Measurements from ENCODE around the gene ZBTB16. TPM values are rescaled to one million over a fixed set of nuclear protein-coding genes. Genes with fewer than 3 reads are reported as not detected.

Gene ZBTB16
- total and polyA plus RNA-seq, 2 of the 13 experiments (the other 11 are each of a cell fraction or from before 2014, with no cell fraction given): not detected

GRCh38 chr11:114263513-114264170 lies 204.1 kb downstream of the ZBTB16 start:
- Histone ChIP-seq H3K9me3 (ENCODE audit: low read length) (no peaks in the 10 kb centered on the region), H3K27ac (ENCODE audit: extremely low read length, insufficient read depth, low read length) (no peak overlapping the region), H3K27me3 (ENCODE audit: control insufficient read depth in 1 of 2, insufficient read depth in 2 of 2, low read length in 2 of 2) (peaks cover 4 to 14% of the 10 kb centered on the region in 2 experiments; a peak in 3 of 5 replicates), H3K4me1 (ENCODE audit: insufficient read depth, low read length) (peaks cover under 1% of the 10 kb centered on the region; the same call in 1 of the 2 replicates), H2AFZ (ENCODE audit: low read length) (no peak overlapping the region), H3K36me3 (replicated peaks in 1 of 2; ENCODE audit: control insufficient read depth in 1 of 2, insufficient read depth in 2 of 2, low read length in 2 of 2) (no peaks in the 10 kb centered on the region), H3K4me2 (ENCODE audit: low read depth, low read length) (no peak overlapping the region), H3K79me2 (ENCODE audit: insufficient read depth, low read length) (no peaks in the 10 kb centered on the region), H4K20me1 (ENCODE audit: insufficient read depth, low read length) (no peaks in the 10 kb centered on the region), H3K4me3 (replicated peaks in 1 of 3; ENCODE audit: insufficient read depth in 1 of 3, low read depth in 2 of 3, low read length in 3 of 3) (no peak overlapping the region), H3K9ac (ENCODE audit: insufficient read depth, low read depth, low read length) (no peak overlapping the region)
- BruUV-seq (replicated peaks): no TSS peak
- intact Hi-C loops (cut with micrococcal nuclease; ENCODE audit: unreplicated experiment): loop anchor here (10.0 kb wide), 1 partner anchor 79 kb away; no protein-coding TSS in a partner anchor
- DNase-seq (ENCODE audit: low spot score) (no peak), ATAC-seq (no peak), FAIRE-seq (no peak)
- ChIA-PET CTCF (ENCODE audit: low intra/inter-chr PET ratio, low total read pairs) (interaction anchor here (1.6 to 4.1 kb wide), 3 partner anchors 227 to 367 kb away, joined by 7 to 46 read pairs (median 34); no protein-coding TSS in a partner anchor), POLR2A (no interaction called here)
- in situ Hi-C loops (cut with HindIII; ENCODE audit: extremely low pct_ligation_motif_present, low pct_unique_long_range_greater_than_20kb): loop anchor here (5.0 to 25.0 kb wide), 4 partner anchors 226 to 451 kb away; no protein-coding TSS in a partner anchor
- 21% methylated on average over 7 of the region's 7 CpGs for WGBS (ENCODE audit: low lambda C conversion rate)
- TF ChIP-seq, protein P1, sequence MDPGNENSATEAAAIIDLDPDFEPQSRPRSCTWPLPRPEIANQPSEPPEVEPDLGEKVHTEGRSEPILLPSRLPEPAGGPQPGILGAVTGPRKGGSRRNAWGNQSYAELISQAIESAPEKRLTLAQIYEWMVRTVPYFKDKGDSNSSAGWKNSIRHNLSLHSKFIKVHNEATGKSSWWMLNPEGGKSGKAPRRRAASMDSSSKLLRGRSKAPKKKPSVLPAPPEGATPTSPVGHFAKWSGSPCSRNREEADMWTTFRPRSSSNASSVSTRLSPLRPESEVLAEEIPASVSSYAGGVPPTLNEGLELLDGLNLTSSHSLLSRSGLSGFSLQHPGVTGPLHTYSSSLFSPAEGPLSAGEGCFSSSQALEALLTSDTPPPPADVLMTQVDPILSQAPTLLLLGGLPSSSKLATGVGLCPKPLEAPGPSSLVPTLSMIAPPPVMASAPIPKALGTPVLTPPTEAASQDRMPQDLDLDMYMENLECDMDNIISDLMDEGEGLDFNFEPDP (CRISPR knock-in tag; conservative IDR thresholded peaks at IDR 0.05): no peak
- TF ChIP-seq ZNF546 (CRISPR knock-in tag; conservative IDR thresholded peaks at IDR 0.05): no peak
- TF ChIP-seq BCL6 (CRISPR knock-in tag; IDR thresholded peaks at IDR 0.05): no peak
- TF ChIP-seq, protein P2, sequence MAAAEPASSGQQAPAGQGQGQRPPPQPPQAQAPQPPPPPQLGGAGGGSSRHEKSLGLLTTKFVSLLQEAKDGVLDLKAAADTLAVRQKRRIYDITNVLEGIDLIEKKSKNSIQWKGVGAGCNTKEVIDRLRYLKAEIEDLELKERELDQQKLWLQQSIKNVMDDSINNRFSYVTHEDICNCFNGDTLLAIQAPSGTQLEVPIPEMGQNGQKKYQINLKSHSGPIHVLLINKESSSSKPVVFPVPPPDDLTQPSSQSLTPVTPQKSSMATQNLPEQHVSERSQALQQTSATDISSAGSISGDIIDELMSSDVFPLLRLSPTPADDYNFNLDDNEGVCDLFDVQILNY (CRISPR knock-in tag; conservative IDR thresholded peaks at IDR 0.05): no peak
- TF ChIP-seq, protein P3, sequence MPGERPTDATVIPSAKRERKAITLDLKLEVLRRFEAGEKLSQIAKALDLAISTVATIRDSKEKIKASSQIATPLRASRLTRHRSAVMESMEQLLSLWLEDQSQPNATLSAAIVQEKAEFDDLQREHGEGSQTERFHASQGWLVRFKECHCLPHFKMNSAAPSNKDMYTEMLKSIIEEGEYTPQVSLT (CRISPR knock-in tag; IDR thresholded peaks at IDR 0.05; ENCODE audit: borderline replicate concordance, low read depth): no peak
- no peak for TF ChIP-seq ZNF558 (CRISPR knock-in tag; IDR thresholded peaks at IDR 0.05; ENCODE audit: borderline replicate concordance)
- no peak for TF ChIP-seq NR2F2 (IDR thresholded peaks at IDR 0.05; ENCODE audit: borderline replicate concordance, low read depth)
- TF ChIP-seq ZBTB46 (CRISPR knock-in tag; IDR thresholded peaks at IDR 0.05; ENCODE audit: borderline replicate concordance): no peak
- no peak for TF ChIP-seq PCBP1 (IDR thresholded peaks at IDR 0.05; ENCODE audit: borderline replicate concordance, low read depth, low read length)
- TF ChIP-seq, protein P4, sequence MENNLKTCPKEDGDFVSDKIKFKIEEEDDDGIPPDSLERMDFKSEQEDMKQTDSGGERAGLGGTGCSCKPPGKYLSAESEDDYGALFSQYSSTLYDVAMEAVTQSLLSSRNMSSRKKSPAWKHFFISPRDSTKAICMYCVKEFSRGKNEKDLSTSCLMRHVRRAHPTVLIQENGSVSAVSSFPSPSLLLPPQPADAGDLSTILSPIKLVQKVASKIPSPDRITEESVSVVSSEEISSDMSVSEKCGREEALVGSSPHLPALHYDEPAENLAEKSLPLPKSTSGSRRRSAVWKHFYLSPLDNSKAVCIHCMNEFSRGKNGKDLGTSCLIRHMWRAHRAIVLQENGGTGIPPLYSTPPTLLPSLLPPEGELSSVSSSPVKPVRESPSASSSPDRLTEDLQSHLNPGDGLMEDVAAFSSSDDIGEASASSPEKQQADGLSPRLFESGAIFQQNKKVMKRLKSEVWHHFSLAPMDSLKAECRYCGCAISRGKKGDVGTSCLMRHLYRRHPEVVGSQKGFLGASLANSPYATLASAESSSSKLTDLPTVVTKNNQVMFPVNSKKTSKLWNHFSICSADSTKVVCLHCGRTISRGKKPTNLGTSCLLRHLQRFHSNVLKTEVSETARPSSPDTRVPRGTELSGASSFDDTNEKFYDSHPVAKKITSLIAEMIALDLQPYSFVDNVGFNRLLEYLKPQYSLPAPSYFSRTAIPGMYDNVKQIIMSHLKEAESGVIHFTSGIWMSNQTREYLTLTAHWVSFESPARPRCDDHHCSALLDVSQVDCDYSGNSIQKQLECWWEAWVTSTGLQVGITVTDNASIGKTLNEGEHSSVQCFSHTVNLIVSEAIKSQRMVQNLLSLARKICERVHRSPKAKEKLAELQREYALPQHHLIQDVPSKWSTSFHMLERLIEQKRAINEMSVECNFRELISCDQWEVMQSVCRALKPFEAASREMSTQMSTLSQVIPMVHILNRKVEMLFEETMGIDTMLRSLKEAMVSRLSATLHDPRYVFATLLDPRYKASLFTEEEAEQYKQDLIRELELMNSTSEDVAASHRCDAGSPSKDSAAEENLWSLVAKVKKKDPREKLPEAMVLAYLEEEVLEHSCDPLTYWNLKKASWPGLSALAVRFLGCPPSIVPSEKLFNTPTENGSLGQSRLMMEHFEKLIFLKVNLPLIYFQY (CRISPR knock-in tag; IDR thresholded peaks at IDR 0.05; ENCODE audit: borderline replicate concordance): no peak
- TF ChIP-seq ZNF292 (CRISPR knock-in tag; IDR thresholded peaks at IDR 0.05; ENCODE audit: borderline replicate concordance, low read depth): no peak
- no peak for TF ChIP-seq PCBP2 (optimal IDR thresholded peaks at IDR 0.05; ENCODE audit: low read depth, low read length, poor library complexity, severe bottlenecking)
- no peak for TF ChIP-seq ZNF264 (CRISPR knock-in tag; IDR thresholded peaks at IDR 0.05)
- TF ChIP-seq ZNF256 (CRISPR knock-in tag; conservative IDR thresholded peaks at IDR 0.05): no peak
- TF ChIP-seq ZSCAN22 (CRISPR knock-in tag; IDR thresholded peaks at IDR 0.05): no peak

All from HepG2 (cell line).